Stimulated activated CD8-positive, alpha-beta memory T cell treated with anti-CD3 and anti-CD28 coated beads, Interleukin-12 subunit alpha, Interleukin-12 subunit beta, amount 100 ng/mL, for 24 hours (primary cell): ENCODE measurements around the gene TLX1.

ENCODE experiments used
- DNase-seq: peaks from one replicate; pipeline ENCODE4 v3.0.0-alpha.2; 2020; ENCODE audit errors: extremely low read depth

Gene TLX1

GRCh38 chr10:101112799-101113594 lies 18.1 kb upstream of the TLX1 start:
- DNase-seq: no peak

- DNase-seq: no peak
Measured at GRCh38 chr10:101113890-101114403, 17.2 kb upstream of the TLX1 start.

GRCh38 chr10:101114646-101115045 lies 16.5 kb upstream of the TLX1 start:
- DNase-seq: no peak

GRCh38 chr10:101116754-101117153 lies 14.3 kb upstream of the TLX1 start:
- no peak for DNase-seq

- DNase-seq: no peak
Measured at GRCh38 chr10:101118031-101118430, 13.1 kb upstream of the TLX1 start.

GRCh38 chr10:101120520-101120883 lies 10.6 kb upstream of the TLX1 start:
- DNase-seq: no peak

GRCh38 chr10:101120884-101121653 lies 10.0 kb upstream of the TLX1 start:
- no peak for DNase-seq

- DNase-seq: no peak
Measured at GRCh38 chr10:101121654-101122031, 9.5 kb upstream of the TLX1 start.

- no peak for DNase-seq
Measured at GRCh38 chr10:101122270-101123084, 8.6 kb upstream of the TLX1 start.

- no peak for DNase-seq
Measured at GRCh38 chr10:101123085-101123814, 7.8 kb upstream of the TLX1 start.

GRCh38 chr10:101123815-101124617 lies 7.1 kb upstream of the TLX1 start:
- DNase-seq: no peak

- no peak for DNase-seq
Measured at GRCh38 chr10:101124933-101125332, 6.2 kb upstream of the TLX1 start.

- DNase-seq: no peak
Measured at GRCh38 chr10:101126684-101127628, 4.1 kb upstream of the TLX1 start.

- no peak for DNase-seq
Measured at GRCh38 chr10:101130141-101130540, 959 bp upstream of the TLX1 start.

GRCh38 chr10:101131962-101132635 lies 999 bp downstream of the TLX1 start:
- no peak for DNase-seq

- DNase-seq: no peak
Measured at GRCh38 chr10:101132636-101133473, 1.8 kb downstream of the TLX1 start.

- no peak for DNase-seq
Measured at GRCh38 chr10:101133489-101134298, 2.6 kb downstream of the TLX1 start.
